HepG2 (cell line): ENCODE data around the gene ACP5. TPM values are rescaled to one million over a fixed set of nuclear protein-coding genes. Genes with fewer than 3 reads are reported as not detected.

Experiments used
- ATAC-seq: fragments of 200-7000 bp; cut with Tn5 transposase; 3 replicates; pipeline ENCODE4 v1.9.1; 2020; ENCODE audit warnings: mild to moderate bottlenecking, moderate library complexity
- BruUV-seq: library from RNA; stranded (reverse); fragments of 400-500 nt; replicated peaks from 2 replicates; lab custom pipeline; 2021; lab: Mats Ljungman, UMichigan
- CTCF ChIA-PET: fragments of 300-600 bp; formaldehyde crosslinking; extraction: SDS; loops from one replicate; lab custom pipeline; 2021; ENCODE audit warnings: low total read pairs, inconsistent platforms, low intra/inter-chr PET ratio; lab: Yijun Ruan, JAX
- POLR2A ChIA-PET: fragments of 350-600 bp; sonication (Branson Sonifier 250); formaldehyde crosslinking; loops from one replicate; lab custom pipeline; 2020; ENCODE audit warnings: antibody characterized with exemption, inconsistent platforms; lab: Yijun Ruan, JAX
- DNase-seq: peaks from one replicate; pipeline ENCODE4 v3.0.0-alpha.2; 2015; ENCODE audit warnings: low spot score
- FAIRE-seq: peaks from 3 replicates; lab custom pipeline; 2011; peaks lifted over from hg19 to GRCh38; lab: Jason Lieb, UNC
- H2AFZ ChIP-seq: one replicate; pipeline ENCODE4 v1.6.1; 2011; ENCODE audit warnings: low read length, inconsistent platforms
- H3K27ac ChIP-seq: fragments of 300-600 bp; 3 replicates; pipeline ENCODE4 v1.8.0; 2011; ENCODE audit warnings: mixed run types, mild to moderate bottlenecking, mixed read lengths, low read length, inconsistent platforms; ENCODE audit not compliant: insufficient read depth; ENCODE audit errors: extremely low read length
- H3K27me3 ChIP-seq, 2 experiments: fragments of 200-600 bp in 1 of 2; 2 replicates in 1 of 2; 3 replicates in 1 of 2; pipeline versions ENCODE4 v1.6.0 to v1.8.0; 2011; ENCODE audit warnings: low read length in 2 of 2, mild to moderate bottlenecking in 2 of 2, moderate library complexity in 2 of 2, inconsistent platforms in 1 of 2; ENCODE audit not compliant: insufficient read depth in 2 of 2, control insufficient read depth in 1 of 2
- H3K36me3 ChIP-seq, 2 experiments: fragments of 200-600 bp in 1 of 2; replicated peaks in 1 of 2; 2 replicates in 1 of 2; 3 replicates in 1 of 2; pipeline versions ENCODE4 v1.5.1 to v1.8.0; 2011; ENCODE audit warnings: low read length in 2 of 2, inconsistent platforms in 1 of 2; ENCODE audit not compliant: insufficient read depth in 2 of 2, control insufficient read depth in 1 of 2
- H3K4me1 ChIP-seq: 2 replicates; pipeline ENCODE4 v1.5.1; 2012; ENCODE audit warnings: low read length, inconsistent platforms; ENCODE audit not compliant: insufficient read depth
- H3K4me2 ChIP-seq: 2 replicates; pipeline ENCODE4 v1.6.0; 2011; ENCODE audit warnings: low read depth, low read length, inconsistent platforms
- H3K4me3 ChIP-seq, 3 experiments: fragments of 200-600 bp in 1 of 3; sonication (generic), shearing (Covaris generic) in 1 of 3; replicated peaks in 1 of 3; 2 replicates each; pipeline ENCODE4 v1.5.1; 2011 to 2016; ENCODE audit warnings: low read length in 3 of 3, inconsistent platforms in 2 of 3, low read depth in 2 of 3, mild to moderate bottlenecking in 2 of 3, control low read depth in 1 of 3, mixed read lengths in 1 of 3; ENCODE audit not compliant: insufficient read depth in 1 of 3
- H3K79me2 ChIP-seq: one replicate; pipeline ENCODE4 v1.6.1; 2011; ENCODE audit warnings: low read length, inconsistent platforms; ENCODE audit not compliant: insufficient read depth
- H3K9ac ChIP-seq: 2 replicates; pipeline ENCODE4 v1.6.0; 2011; ENCODE audit warnings: mild to moderate bottlenecking, low read depth, low read length, inconsistent platforms; ENCODE audit not compliant: insufficient read depth
- H3K9me3 ChIP-seq: 2 replicates; pipeline ENCODE4 v1.5.1; 2012; ENCODE audit warnings: mild to moderate bottlenecking, low read length
- H4K20me1 ChIP-seq: 2 replicates; pipeline ENCODE4 v1.6.0; 2011; ENCODE audit warnings: inconsistent platforms, mild to moderate bottlenecking, low read length, moderate library complexity; ENCODE audit not compliant: insufficient read depth
- BRD4 ChIP-seq: sonication (generic); formaldehyde crosslinking; IDR thresholded peaks from 2 replicates; pipeline ENCODE4 v1.4.0; 2020; ENCODE audit warnings: missing genetic modification reagents
- EZH2 ChIP-seq: conservative IDR thresholded peaks from 2 replicates; pipeline ENCODE4 v1.6.1; 2012; ENCODE audit warnings: mild to moderate bottlenecking, low read depth, low read length, moderate library complexity
- KDM2A ChIP-seq: sonication (generic); formaldehyde crosslinking; IDR thresholded peaks from 2 replicates; pipeline ENCODE4 v1.4.0; 2020; ENCODE audit warnings: low read depth, missing genetic modification reagents, borderline replicate concordance
- KLF16 ChIP-seq, 2 experiments: sonication (generic) in 1 of 2; formaldehyde crosslinking in 1 of 2; IDR thresholded peaks; 2 replicates each; pipeline versions ENCODE4 v1.6.1 to v1.8.0; 2016 to 2023; ENCODE audit warnings: missing genetic modification reagents in 2 of 2, missing compliant biosample characterization in 1 of 2
- MAF1 ChIP-seq: sonication (generic); formaldehyde crosslinking; IDR thresholded peaks from 2 replicates; pipeline ENCODE4 v1.5.0; 2020; ENCODE audit warnings: missing genetic modification reagents, borderline replicate concordance
- MED13 ChIP-seq: sonication (generic); formaldehyde crosslinking; IDR thresholded peaks from 2 replicates; pipeline ENCODE4 v1.5.0; 2020; ENCODE audit warnings: missing genetic modification reagents
- NFE2 ChIP-seq: sonication (generic); formaldehyde crosslinking; IDR thresholded peaks from 2 replicates; pipeline ENCODE4 v1.4.0; 2020; ENCODE audit warnings: missing genetic modification reagents
- NPAS2 ChIP-seq: sonication (generic); formaldehyde crosslinking; IDR thresholded peaks from 2 replicates; pipeline ENCODE4 v1.8.0; 2022; ENCODE audit warnings: mild to moderate bottlenecking, missing genetic modification reagents, borderline replicate concordance
- RFX5 ChIP-seq: IDR thresholded peaks from 2 replicates; pipeline ENCODE4 v1.6.1; 2011; ENCODE audit warnings: low read depth, low read length, improper control_type of control experiment
- SOX6 ChIP-seq, 2 experiments: fragments of 450-650 bp in 1 of 2; sonication (generic) in 1 of 2; formaldehyde crosslinking in 1 of 2; IDR thresholded peaks; 2 replicates each; pipeline versions ENCODE4 v1.4.0 to v1.6.1; 2017 to 2020; ENCODE audit warnings: antibody characterized with exemption in 1 of 2, mild to moderate bottlenecking in 1 of 2, missing genetic modification reagents in 1 of 2
- SRY ChIP-seq: sonication (generic); formaldehyde crosslinking; IDR thresholded peaks from 2 replicates; pipeline ENCODE4 v1.8.0; 2022; ENCODE audit warnings: mild to moderate bottlenecking, missing genetic modification reagents
- STAG1 ChIP-seq: sonication (generic); formaldehyde crosslinking; IDR thresholded peaks from 2 replicates; pipeline ENCODE4 v1.4.0; 2020; ENCODE audit warnings: missing genetic modification reagents
- TEAD3 ChIP-seq: optimal IDR thresholded peaks from 2 replicates; pipeline ENCODE3; 2016; ENCODE audit warnings: borderline replicate concordance
- ZBTB1 ChIP-seq: sonication (generic); formaldehyde crosslinking; IDR thresholded peaks from 2 replicates; pipeline ENCODE4 v1.4.0; 2020; ENCODE audit warnings: missing genetic modification reagents, borderline replicate concordance
- ZNF484 ChIP-seq: sonication (generic); formaldehyde crosslinking; IDR thresholded peaks from 2 replicates; pipeline ENCODE4 v1.5.1; 2020; ENCODE audit warnings: mild to moderate bottlenecking, low read depth, missing genetic modification reagents, borderline replicate concordance
- ZNF543 ChIP-seq: sonication (generic); formaldehyde crosslinking; IDR thresholded peaks from 2 replicates; pipeline ENCODE4 v1.4.0; 2020; ENCODE audit warnings: mild to moderate bottlenecking, missing genetic modification reagents
- WGBS: methylation state at CpG from one replicate; pipeline ENCODE4 v1.1.6; 2017; ENCODE audit warnings: low lambda C conversion rate; 5-methylcytosine and 5-hydroxymethylcytosine counted together
- in situ Hi-C: cut with HindIII; loops from 2 replicates; pipeline ENCODE4 v1.10.0; 2017; ENCODE audit warnings: low pct_unique_long_range_greater_than_20kb; ENCODE audit not compliant: extremely low pct_ligation_motif_present
- intact Hi-C: fragments of 100-400 bp; cut with micrococcal nuclease; formaldehyde crosslinking; loops from one replicate; pipeline ENCODE4 v1.10.0; 2022; ENCODE audit not compliant: unreplicated experiment
- polyA plus RNA-seq, 8 experiments: library from polyadenylated mRNA; depleted of rRNA in 3 of 8; stranded (reverse) in 7 of 8; unstranded in 1 of 8; fragments of >200 nt; fragmentation: Illumina TruSeq in 4 of 8; extraction: Trizol in 4 of 8; gene quantifications; 2 replicates each; pipeline versions ENCODE4 v1.2.1 to v1.2.3, GENCODE V29; 2011 to 2016; ENCODE audit warnings: low read depth in 4 of 8, missing spikeins in 1 of 8, mixed read lengths in 1 of 8; ENCODE audit not compliant: insufficient read depth in 1 of 8
- total RNA-seq, 5 experiments: library from RNA; depleted of rRNA; stranded (reverse); fragments of >200 nt; fragmentation: Illumina TruSeq; extraction: Trizol; gene quantifications; 2 replicates each; pipeline ENCODE4 v1.2.3, GENCODE V29; 2016; ENCODE audit warnings: low read depth in 1 of 5
- TF ChIP-seq, protein P1 (sequence below): sonication (generic); formaldehyde crosslinking; IDR thresholded peaks from 2 replicates; pipeline ENCODE4 v1.5.1; 2020; ENCODE audit warnings: mild to moderate bottlenecking, moderate library complexity, missing genetic modification reagents
- TF ChIP-seq, protein P2 (sequence below): IDR thresholded peaks from 2 replicates; pipeline ENCODE4 v1.6.1; 2016; ENCODE audit warnings: control low read depth
- TF ChIP-seq, protein P3 (sequence below): sonication (generic); formaldehyde crosslinking; IDR thresholded peaks from 2 replicates; pipeline ENCODE4 v1.8.0; 2022; ENCODE audit warnings: mild to moderate bottlenecking, missing genetic modification reagents; ENCODE audit not compliant: insufficient replicate concordance

The ACP5 gene
- total and polyA plus RNA-seq, 2 of the 13 experiments (the other 11 are each of a cell fraction or from before 2014, with no cell fraction given): 1.3 to 6.7 TPM

- Histone ChIP-seq H3K9ac (no peak overlapping the region), H3K9me3 (no peaks in the 10 kb centered on the region), H4K20me1 (no peaks in the 10 kb centered on the region), H2AFZ (no peak overlapping the region), H3K4me2 (no peak overlapping the region), H3K36me3 (no peaks in the 10 kb centered on the region), H3K4me1 (peaks cover 29% of the 10 kb centered on the region), H3K79me2 (no peaks in the 10 kb centered on the region), H3K27ac (no peak overlapping the region), H3K27me3 (peaks cover 0 to 4% of the 10 kb centered on the region in 2 experiments; a peak in 1 of 5 replicates), H3K4me3 (no peak overlapping the region)
- POLR2A ChIA-PET: no interaction called here
- CTCF ChIA-PET: no interaction called here
- 11% methylated on average over 1 of the region's 1 CpG for WGBS
- TF ChIP-seq, protein P1, sequence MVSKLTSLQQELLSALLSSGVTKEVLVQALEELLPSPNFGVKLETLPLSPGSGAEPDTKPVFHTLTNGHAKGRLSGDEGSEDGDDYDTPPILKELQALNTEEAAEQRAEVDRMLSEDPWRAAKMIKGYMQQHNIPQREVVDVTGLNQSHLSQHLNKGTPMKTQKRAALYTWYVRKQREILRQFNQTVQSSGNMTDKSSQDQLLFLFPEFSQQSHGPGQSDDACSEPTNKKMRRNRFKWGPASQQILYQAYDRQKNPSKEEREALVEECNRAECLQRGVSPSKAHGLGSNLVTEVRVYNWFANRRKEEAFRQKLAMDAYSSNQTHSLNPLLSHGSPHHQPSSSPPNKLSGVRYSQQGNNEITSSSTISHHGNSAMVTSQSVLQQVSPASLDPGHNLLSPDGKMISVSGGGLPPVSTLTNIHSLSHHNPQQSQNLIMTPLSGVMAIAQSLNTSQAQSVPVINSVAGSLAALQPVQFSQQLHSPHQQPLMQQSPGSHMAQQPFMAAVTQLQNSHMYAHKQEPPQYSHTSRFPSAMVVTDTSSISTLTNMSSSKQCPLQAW (CRISPR knock-in tag): no peak
- no peak for TF ChIP-seq KLF16 (CRISPR knock-in tag; IDR thresholded peaks at IDR 0.05)
- TF ChIP-seq BRD4 (CRISPR knock-in tag): no peak
- no peak for TF ChIP-seq MAF1 (CRISPR knock-in tag)
- no peak for TF ChIP-seq STAG1 (CRISPR knock-in tag)
- no peak for TF ChIP-seq ZBTB1 (CRISPR knock-in tag)
- no peak for TF ChIP-seq NFE2 (CRISPR knock-in tag)
- TF ChIP-seq, protein P2, sequence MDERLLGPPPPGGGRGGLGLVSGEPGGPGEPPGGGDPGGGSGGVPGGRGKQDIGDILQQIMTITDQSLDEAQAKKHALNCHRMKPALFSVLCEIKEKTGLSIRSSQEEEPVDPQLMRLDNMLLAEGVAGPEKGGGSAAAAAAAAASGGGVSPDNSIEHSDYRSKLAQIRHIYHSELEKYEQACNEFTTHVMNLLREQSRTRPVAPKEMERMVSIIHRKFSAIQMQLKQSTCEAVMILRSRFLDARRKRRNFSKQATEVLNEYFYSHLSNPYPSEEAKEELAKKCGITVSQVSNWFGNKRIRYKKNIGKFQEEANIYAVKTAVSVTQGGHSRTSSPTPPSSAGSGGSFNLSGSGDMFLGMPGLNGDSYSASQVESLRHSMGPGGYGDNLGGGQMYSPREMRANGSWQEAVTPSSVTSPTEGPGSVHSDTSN: no peak
- no peak for TF ChIP-seq KDM2A (CRISPR knock-in tag)
- TF ChIP-seq TEAD3 (CRISPR knock-in tag): no peak
- TF ChIP-seq MED13 (CRISPR knock-in tag): no peak
- TF ChIP-seq SOX6 (IDR thresholded peaks at IDR 0.05): no peak
- no peak for TF ChIP-seq SOX6 (CRISPR knock-in tag; IDR thresholded peaks at IDR 0.05)
- no peak for TF ChIP-seq RFX5
- no peak for TF ChIP-seq EZH2
- TF ChIP-seq, protein P3, sequence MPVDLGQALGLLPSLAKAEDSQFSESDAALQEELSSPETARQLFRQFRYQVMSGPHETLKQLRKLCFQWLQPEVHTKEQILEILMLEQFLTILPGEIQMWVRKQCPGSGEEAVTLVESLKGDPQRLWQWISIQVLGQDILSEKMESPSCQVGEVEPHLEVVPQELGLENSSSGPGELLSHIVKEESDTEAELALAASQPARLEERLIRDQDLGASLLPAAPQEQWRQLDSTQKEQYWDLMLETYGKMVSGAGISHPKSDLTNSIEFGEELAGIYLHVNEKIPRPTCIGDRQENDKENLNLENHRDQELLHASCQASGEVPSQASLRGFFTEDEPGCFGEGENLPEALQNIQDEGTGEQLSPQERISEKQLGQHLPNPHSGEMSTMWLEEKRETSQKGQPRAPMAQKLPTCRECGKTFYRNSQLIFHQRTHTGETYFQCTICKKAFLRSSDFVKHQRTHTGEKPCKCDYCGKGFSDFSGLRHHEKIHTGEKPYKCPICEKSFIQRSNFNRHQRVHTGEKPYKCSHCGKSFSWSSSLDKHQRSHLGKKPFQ (CRISPR knock-in tag): no peak
- no peak for TF ChIP-seq ZNF484 (CRISPR knock-in tag)
- no peak for TF ChIP-seq ZNF543 (CRISPR knock-in tag)
- no peak for TF ChIP-seq NPAS2 (CRISPR knock-in tag)
- TF ChIP-seq SRY (CRISPR knock-in tag): no peak
- FAIRE-seq (no peak), DNase-seq (no peak), ATAC-seq (no peak)
- intact Hi-C loops: no loop called here
- BruUV-seq: no TSS peak
- in situ Hi-C loops: no loop called here
Measured at GRCh38 chr19:11534538-11534937, 42.9 kb downstream of the ACP5 start.
